Heart right ventricle (tissue), 16 donors: ENCODE measurements around the gene ST8SIA6. TPM values are rescaled to one million over a fixed set of nuclear protein-coding genes. Genes with fewer than 3 reads are reported as not detected.

ENCODE experiments used
- ATAC-seq, 8 donors: fragments of 200-7000 bp; cut with Tn5 transposase; one replicate each; pipeline ENCODE4 v1.9.1; 2020; ENCODE audit warnings: mild to moderate bottlenecking in 8 of 8, moderate library complexity in 8 of 8, moderate number of reproducible peaks in 1 of 8
- DNase-seq, 2 donors: peaks; one replicate each; pipeline ENCODE4 v3.0.0-alpha.2; 2020
- H3K27ac ChIP-seq, 10 donors: fragments of 200-600 bp; sonication (generic) in 2 of 10; one replicate each; pipeline versions ENCODE4 v1.5.0 to v1.8.0; 2020 to 2022; ENCODE audit warnings: mild to moderate bottlenecking in 3 of 10
- H3K27me3 ChIP-seq, 7 donors: fragments of 200-600 bp; one replicate each; pipeline ENCODE4 v1.8.0; 2021 to 2022; ENCODE audit warnings: mild to moderate bottlenecking in 2 of 7
- H3K36me3 ChIP-seq, 9 donors: fragments of 200-600 bp; sonication (generic) in 1 of 9; one replicate each; pipeline versions ENCODE4 v1.5.0 to v1.8.0; 2020 to 2022; ENCODE audit warnings: mild to moderate bottlenecking in 2 of 9
- H3K4me1 ChIP-seq, 9 donors: fragments of 200-600 bp; sonication (generic) in 1 of 9; one replicate each; pipeline versions ENCODE4 v1.5.0 to v1.8.0; 2020 to 2022; ENCODE audit warnings: mild to moderate bottlenecking in 4 of 9
- H3K4me3 ChIP-seq, 10 donors: fragments of 200-600 bp; sonication (generic) in 2 of 10; one replicate each; pipeline versions ENCODE4 v1.5.0 to v1.8.0; 2020 to 2022; ENCODE audit warnings: mild to moderate bottlenecking in 7 of 10, moderate library complexity in 2 of 10
- H3K9me3 ChIP-seq, 11 donors: fragments of 200-600 bp in 10 of 11; sonication (generic) in 2 of 11; one replicate each; pipeline versions ENCODE4 v1.5.0 to v1.8.0; 2013 to 2022; ENCODE audit warnings: mild to moderate bottlenecking in 2 of 11, control low read depth in 1 of 11, moderate library complexity in 1 of 11
- WGBS, 2 donors: extraction: QIAGEN DNeasy Blood & Tissue Kit; methylation state at CpG; one replicate each; pipeline ENCODE4 v1.1.7; 2013; ENCODE audit warnings: inconsistent platforms in 1 of 2; 5-methylcytosine and 5-hydroxymethylcytosine counted together
- intact Hi-C, 10 donors: fragments of 100-400 bp; cut with DNase I; formaldehyde crosslinking; loops; one replicate each; pipeline versions ENCODE4 v1.11.1 to v1.14.2; 2022
- polyA plus RNA-seq, 2 donors: library from polyadenylated mRNA; stranded (reverse); fragments of 200-250 nt; gene quantifications; one replicate each; pipeline ENCODE4 v1.2.3, GENCODE V29; 2013
- total RNA-seq, 10 donors: library from RNA; stranded (reverse); fragmentation: NEBNext Ultra II Directional in 3 of 10; extraction: Animal tissue kit (Norgen Biotek cat#: 25700) in 3 of 10; gene quantifications; one replicate each; pipeline versions ENCODE4 v1.2.1 to v1.2.4, GENCODE V29; 2021 to 2023
- TF ChIP-seq, protein P1 (sequence below), 9 donors: fragments of 200-600 bp; sonication (generic) in 2 of 9; IDR thresholded peaks; one replicate each; pipeline versions ENCODE4 v1.5.0 to v1.8.0; 2021 to 2022; ENCODE audit warnings: antibody characterized with exemption in 9 of 9, mild to moderate bottlenecking in 5 of 9, moderate library complexity in 1 of 9
- donor health status: Arrhythmogenic right ventricular cardiomyopathy.
- donor health status: ischemic (EF 13 %, LVEDD 7.1; RV severe dilation, severe dysfunction).
- donor health status: healthy with polysubstance abuse.
- donor health status: DM: no; HTN: yes; CAD: no.
- donor health status: DM: no; HTN: no; CAD: no.
- donor health status: ischemic (EF 25% LVEDD 6.9; RV normal size, moderate dysfunction).
- donor health status: ischemic (EF 25% LVEDD 5.7; RV mildly dilated, moderate dysfunction).
- donor health status: healthy.
- donor health status: DM: yes; HTN: yes; CAD: no.
- donor health status: Ischemic cardiomyopathy.
- donor health status: ischemic (EF 35%, LVEDD 5.7; RV mildly dilated, moderate dysfunction).
- donor health status: nonischemic (EF 11% LVEDD 7.7; RV severe dilation, severe dysfunction).
- donor health status: DM: yes; HTN: yes; CAD: no.
- donor health status: PGD.
- donor health status: ischemic (EF 29% LVEDD 5.4; RV normal size, mild dysfunction).
- donor health status: nonischemic (EF 23%, LVEDD 6.1; RV moderate dilation, normal function).

ST8SIA6 gene
- total and polyA plus RNA-seq, 12 donors = 1.8 to 12.8 (median 8.1) TPM

DNA sequence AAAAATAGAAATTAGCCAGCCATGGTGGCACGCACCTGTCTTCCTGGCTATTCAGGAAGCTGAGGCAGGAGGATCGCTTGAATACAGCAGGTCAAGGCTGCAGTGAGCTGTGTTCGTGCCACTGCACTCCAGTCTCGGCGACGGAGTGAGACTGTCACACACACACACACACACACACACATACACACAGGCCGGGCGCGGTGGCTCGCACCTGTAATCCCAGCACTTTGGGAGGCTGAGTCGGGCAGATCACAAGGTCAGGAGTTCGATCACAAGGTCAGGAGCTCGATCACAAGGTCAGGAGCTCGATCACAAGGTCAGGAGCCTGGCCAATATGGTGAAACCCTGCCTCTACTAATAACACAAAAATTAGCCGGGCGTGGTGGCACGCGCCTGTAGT lies 68.4 kb downstream of the ST8SIA6 start:
- H3K9me3 ChIP-seq = no peaks in the 10 kb centered on the region
- H3K36me3 ChIP-seq = peaks cover 0 to 11% (median 0%) of the 10 kb centered on the region in 9 donors
- peak overlapping the region in 3 of 10 donors; percentile 24 to 56 (median 53) for H3K27ac ChIP-seq
- intact Hi-C loops = no loop called here
- ATAC-seq = no peak
- WGBS, 2 donors = 96 to 97% methylated on average over 18 of the region's 18 CpGs
- H3K4me3 ChIP-seq = no peak overlapping the region
- no peaks in the 10 kb centered on the region for H3K27me3 ChIP-seq
- DNase-seq = no peak
- TF ChIP-seq, protein P1, sequence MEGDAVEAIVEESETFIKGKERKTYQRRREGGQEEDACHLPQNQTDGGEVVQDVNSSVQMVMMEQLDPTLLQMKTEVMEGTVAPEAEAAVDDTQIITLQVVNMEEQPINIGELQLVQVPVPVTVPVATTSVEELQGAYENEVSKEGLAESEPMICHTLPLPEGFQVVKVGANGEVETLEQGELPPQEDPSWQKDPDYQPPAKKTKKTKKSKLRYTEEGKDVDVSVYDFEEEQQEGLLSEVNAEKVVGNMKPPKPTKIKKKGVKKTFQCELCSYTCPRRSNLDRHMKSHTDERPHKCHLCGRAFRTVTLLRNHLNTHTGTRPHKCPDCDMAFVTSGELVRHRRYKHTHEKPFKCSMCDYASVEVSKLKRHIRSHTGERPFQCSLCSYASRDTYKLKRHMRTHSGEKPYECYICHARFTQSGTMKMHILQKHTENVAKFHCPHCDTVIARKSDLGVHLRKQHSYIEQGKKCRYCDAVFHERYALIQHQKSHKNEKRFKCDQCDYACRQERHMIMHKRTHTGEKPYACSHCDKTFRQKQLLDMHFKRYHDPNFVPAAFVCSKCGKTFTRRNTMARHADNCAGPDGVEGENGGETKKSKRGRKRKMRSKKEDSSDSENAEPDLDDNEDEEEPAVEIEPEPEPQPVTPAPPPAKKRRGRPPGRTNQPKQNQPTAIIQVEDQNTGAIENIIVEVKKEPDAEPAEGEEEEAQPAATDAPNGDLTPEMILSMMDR (IDR thresholded peaks at IDR 0.05) = no peak
- H3K4me1 ChIP-seq = peaks cover 0 to 39% (median 0%) of the 10 kb centered on the region in 9 donors

DNA sequence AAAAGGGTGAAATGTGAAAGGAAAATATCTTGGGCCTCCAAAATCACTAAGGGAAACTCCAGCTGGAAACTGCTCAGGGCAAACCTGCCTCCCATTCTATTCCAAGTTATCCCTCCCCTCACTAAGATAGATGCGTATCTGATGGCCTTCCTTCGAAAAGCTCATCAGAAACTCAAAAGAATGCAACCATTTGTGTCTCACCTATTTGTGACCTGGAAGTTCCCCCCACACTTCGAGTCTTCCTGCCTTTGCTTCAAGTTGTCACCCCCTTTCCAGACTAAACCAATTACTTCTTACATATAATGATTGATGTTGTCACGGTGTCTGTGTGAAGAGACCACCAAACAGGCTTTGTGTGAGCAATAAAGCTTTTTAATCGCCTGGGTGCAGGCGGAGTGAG lies 69.3 kb downstream of the ST8SIA6 start:
- no peak overlapping the region for H3K4me3 ChIP-seq

DNA sequence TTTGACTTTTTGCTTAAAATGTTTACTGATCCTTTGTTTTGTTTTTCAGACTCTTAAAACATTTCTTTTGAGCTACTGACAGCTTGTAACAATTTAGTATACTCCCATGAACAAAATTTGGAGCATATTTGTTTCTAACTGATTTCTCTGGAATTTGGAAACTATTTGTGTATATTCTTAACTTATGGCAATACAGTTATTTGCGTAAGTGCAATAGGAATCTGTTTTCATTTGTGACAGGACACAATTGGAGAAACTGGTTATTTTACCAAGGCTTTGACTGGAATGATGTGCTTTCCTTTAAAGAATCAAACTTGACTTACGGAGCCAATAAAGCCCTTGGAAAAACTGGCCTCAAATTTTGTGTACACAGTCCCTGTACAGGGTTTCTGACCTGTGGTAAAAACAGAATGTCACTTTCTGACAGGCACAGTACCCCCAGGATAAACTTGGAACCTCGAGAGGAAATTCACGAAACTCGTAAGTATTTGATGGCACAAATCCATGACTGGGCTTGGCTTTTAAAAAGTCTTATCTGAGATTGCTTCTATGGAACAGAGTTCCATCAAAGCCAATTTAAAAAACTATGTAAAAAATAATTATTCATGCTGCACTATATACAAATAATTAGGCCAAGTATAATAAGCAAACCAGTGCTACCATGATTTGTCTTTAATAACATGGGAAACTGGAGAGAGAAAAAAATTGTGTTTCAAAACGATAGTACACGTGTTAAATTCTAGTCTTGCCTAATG lies 70.4 kb downstream of the ST8SIA6 start:
- no peak overlapping the region for H3K4me3 ChIP-seq
- TF ChIP-seq, protein P1 (IDR thresholded peaks at IDR 0.05) = no peak
- ATAC-seq = peak in 4 of 8 donors; percentile 23 to 56 (median 34)
- no peaks in the 10 kb centered on the region for H3K9me3 ChIP-seq
- no peaks in the 10 kb centered on the region for H3K27me3 ChIP-seq
- H3K4me1 ChIP-seq = peaks cover 0 to 50% (median 0%) of the 10 kb centered on the region in 9 donors
- DNase-seq = no peak
- H3K27ac ChIP-seq = peak overlapping the region in 5 of 10 donors; percentile 1 to 66 (median 50)
- H3K36me3 ChIP-seq = peaks cover 0 to 11% (median 0%) of the 10 kb centered on the region in 9 donors
- WGBS, 2 donors = 55 to 61% methylated on average over 7 of the region's 7 CpGs
- intact Hi-C loops = no loop called here

More for the DNA sequence above, 69.3 kb downstream of the ST8SIA6 start:
- 57 to 67% methylated on average over 6 of the region's 6 CpGs for WGBS, 2 donors
- Histone ChIP-seq H3K36me3 (peaks cover 0 to 11% (median 0%) of the 10 kb centered on the region in 9 donors), H3K27me3 (no peaks in the 10 kb centered on the region), H3K9me3 (no peaks in the 10 kb centered on the region), H3K4me1 (peaks cover 0 to 46% (median 0%) of the 10 kb centered on the region in 9 donors), H3K27ac (peak overlapping the region in 4 of 10 donors; percentile 17 to 66 (median 53))
- ATAC-seq (no peak), DNase-seq (no peak)
- intact Hi-C loops = no loop called here
- TF ChIP-seq, protein P1 (IDR thresholded peaks at IDR 0.05) = no peak

DNA sequence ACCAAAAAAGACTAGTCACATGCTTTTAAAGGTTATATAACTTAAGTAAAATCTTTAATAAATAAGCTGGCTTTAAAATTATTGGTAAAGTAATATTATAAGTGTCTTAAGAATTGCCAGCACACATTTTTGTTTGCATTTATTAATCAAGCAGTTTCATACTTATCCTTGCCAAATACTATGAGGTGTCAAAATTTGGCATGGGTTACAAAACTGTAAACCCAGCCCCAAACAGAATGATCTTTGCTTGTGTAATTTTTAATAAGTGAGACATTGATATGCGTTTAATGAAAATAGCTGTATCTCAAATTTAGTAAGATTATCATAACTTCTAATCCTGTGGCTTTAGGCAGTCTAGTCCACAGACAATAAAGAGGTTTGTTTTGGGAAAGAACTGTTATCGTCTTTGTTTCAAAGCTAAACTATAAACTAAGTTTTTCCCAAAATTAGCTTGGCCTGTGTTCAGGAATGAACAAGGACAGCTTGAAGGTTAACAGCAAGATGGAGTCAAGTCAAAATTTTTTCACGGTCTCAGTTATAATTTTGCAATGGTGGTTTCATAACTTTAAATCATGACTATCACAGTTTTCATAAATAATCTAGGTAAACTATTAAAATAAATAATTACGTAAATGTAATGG lies 72.8 kb downstream of the ST8SIA6 start:
- Histone ChIP-seq H3K27ac (no peak overlapping the region), H3K27me3 (no peaks in the 10 kb centered on the region), H3K9me3 (no peaks in the 10 kb centered on the region), H3K36me3 (peaks cover 0 to 4% (median 0%) of the 10 kb centered on the region in 9 donors), H3K4me1 (peaks cover 0 to 50% (median 0%) of the 10 kb centered on the region in 9 donors), H3K4me3 (no peak overlapping the region)
- TF ChIP-seq, protein P1 (IDR thresholded peaks at IDR 0.05) = no peak
- ATAC-seq = no peak
- DNase-seq = no peak
- WGBS, 2 donors = 62 to 74% methylated on average over 4 of the region's 4 CpGs
- intact Hi-C loops = no loop called here
